A172 (cell line): ENCODE measurements around the gene SLAMF6. TPM values are rescaled to one million over a fixed set of nuclear protein-coding genes. Genes with fewer than 3 reads are reported as not detected.

Source experiments
- total RNA-seq: library from RNA; depleted of rRNA; stranded (reverse); fragments of >200 nt; shearing (Covaris generic); gene quantifications from 2 replicates; pipeline ENCODE4 v1.2.3, GENCODE V29; 2014; rRNA removed

SLAMF6 gene
- total RNA-seq, 1 experiment from 2014 or later = not detected

Other genes starting within 250 kb of the SLAMF6 start
- 70.3 and 102 TPM in 2 replicates for gene PEX19, start 238.1 kb downstream of the SLAMF6 start, total RNA-seq
- gene COPA, start 180.0 kb downstream of the SLAMF6 start, total RNA-seq = 243 and 261 TPM in 2 replicates
- 103 and 111 TPM in 2 replicates for gene NCSTN, start 179.9 kb downstream of the SLAMF6 start, total RNA-seq
- not detected in 2 replicates for gene NHLH1, start 156.2 kb downstream of the SLAMF6 start, total RNA-seq
- gene VANGL2, start 122.7 kb downstream of the SLAMF6 start, total RNA-seq = 5.7 and 6.3 TPM in 2 replicates
- not detected in 2 replicates for gene CD84, start 56.2 kb upstream of the SLAMF6 start, total RNA-seq
- gene SLAMF1, start 123.8 kb upstream of the SLAMF6 start, total RNA-seq = 0.07 and 1.1 TPM in 2 replicates
- gene CD48, start 188.6 kb upstream of the SLAMF6 start, total RNA-seq = not detected in 2 replicates
- 0.29 and 0.57 TPM in 2 replicates for gene SLAMF7, start 216.0 kb upstream of the SLAMF6 start, total RNA-seq